Neural cell (in vitro differentiated cells): ENCODE measurements around the gene FOXC2.

Experiments used
- CTCF ChIP-seq: fragments of 450-650 bp; IDR thresholded peaks from 2 replicates; pipeline ENCODE4 v1.5.1; 2014; ENCODE audit warnings: antibody characterized with exemption, mild to moderate bottlenecking, moderate library complexity; ENCODE audit not compliant: poor library complexity, severe bottlenecking
- EP300 ChIP-seq: fragments of 450-650 bp; conservative IDR thresholded peaks from 2 replicates; pipeline ENCODE4 v1.6.1; 2014; ENCODE audit warnings: antibody characterized with exemption, mild to moderate bottlenecking, moderate library complexity; ENCODE audit not compliant: poor library complexity, severe bottlenecking
- EZH2 ChIP-seq: fragments of 200-600, 300-800 bp; shearing (Covaris generic), sonication (generic); IDR thresholded peaks from 2 replicates; pipeline ENCODE4 v1.6.1; 2014; ENCODE audit warnings: antibody characterized with exemption, low read length, borderline replicate concordance, mild to moderate bottlenecking; ENCODE audit not compliant: insufficient read depth, poor library complexity, severe bottlenecking
- MXI1 ChIP-seq: fragments of 450-650 bp; conservative IDR thresholded peaks from 2 replicates; pipeline ENCODE4 v1.6.1; 2014; ENCODE audit warnings: antibody characterized with exemption, mild to moderate bottlenecking; ENCODE audit not compliant: poor library complexity, severe bottlenecking
- RAD21 ChIP-seq: fragments of 450-650 bp; conservative IDR thresholded peaks from 2 replicates; pipeline ENCODE4 v1.6.1; 2014; ENCODE audit warnings: antibody characterized with exemption, mild to moderate bottlenecking, moderate library complexity
- TF ChIP-seq, protein P1 (sequence below): IDR thresholded peaks from 2 replicates; pipeline ENCODE4 v1.6.1; 2012; ENCODE audit warnings: borderline replicate concordance

DNA sequence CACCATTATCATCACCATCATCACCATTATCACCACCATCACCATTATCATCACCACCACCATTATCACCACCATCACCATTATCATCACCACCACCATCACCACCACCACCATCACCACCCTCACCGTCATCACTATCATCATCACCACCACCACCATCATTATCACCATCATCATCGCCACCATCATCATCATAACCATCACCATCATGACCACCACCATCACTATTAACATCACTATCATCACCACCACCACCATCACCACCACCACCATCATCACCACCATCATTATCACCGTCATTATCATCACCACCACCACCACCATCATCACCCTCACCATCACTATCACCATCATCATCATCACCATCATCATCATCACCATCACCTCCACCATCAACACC, 20.9 kb downstream of the FOXC2 start:
- TF ChIP-seq EP300 = no peak
- TF ChIP-seq CTCF = no peak
- TF ChIP-seq, protein P1, sequence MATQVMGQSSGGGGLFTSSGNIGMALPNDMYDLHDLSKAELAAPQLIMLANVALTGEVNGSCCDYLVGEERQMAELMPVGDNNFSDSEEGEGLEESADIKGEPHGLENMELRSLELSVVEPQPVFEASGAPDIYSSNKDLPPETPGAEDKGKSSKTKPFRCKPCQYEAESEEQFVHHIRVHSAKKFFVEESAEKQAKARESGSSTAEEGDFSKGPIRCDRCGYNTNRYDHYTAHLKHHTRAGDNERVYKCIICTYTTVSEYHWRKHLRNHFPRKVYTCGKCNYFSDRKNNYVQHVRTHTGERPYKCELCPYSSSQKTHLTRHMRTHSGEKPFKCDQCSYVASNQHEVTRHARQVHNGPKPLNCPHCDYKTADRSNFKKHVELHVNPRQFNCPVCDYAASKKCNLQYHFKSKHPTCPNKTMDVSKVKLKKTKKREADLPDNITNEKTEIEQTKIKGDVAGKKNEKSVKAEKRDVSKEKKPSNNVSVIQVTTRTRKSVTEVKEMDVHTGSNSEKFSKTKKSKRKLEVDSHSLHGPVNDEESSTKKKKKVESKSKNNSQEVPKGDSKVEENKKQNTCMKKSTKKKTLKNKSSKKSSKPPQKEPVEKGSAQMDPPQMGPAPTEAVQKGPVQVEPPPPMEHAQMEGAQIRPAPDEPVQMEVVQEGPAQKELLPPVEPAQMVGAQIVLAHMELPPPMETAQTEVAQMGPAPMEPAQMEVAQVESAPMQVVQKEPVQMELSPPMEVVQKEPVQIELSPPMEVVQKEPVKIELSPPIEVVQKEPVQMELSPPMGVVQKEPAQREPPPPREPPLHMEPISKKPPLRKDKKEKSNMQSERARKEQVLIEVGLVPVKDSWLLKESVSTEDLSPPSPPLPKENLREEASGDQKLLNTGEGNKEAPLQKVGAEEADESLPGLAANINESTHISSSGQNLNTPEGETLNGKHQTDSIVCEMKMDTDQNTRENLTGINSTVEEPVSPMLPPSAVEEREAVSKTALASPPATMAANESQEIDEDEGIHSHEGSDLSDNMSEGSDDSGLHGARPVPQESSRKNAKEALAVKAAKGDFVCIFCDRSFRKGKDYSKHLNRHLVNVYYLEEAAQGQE = no peak
- no peak for TF ChIP-seq MXI1
- no peak for TF ChIP-seq EZH2
- TF ChIP-seq RAD21 = no peak
